ENCODE measurements around the gene DYNC2H1.

The DYNC2H1 gene

DNA sequence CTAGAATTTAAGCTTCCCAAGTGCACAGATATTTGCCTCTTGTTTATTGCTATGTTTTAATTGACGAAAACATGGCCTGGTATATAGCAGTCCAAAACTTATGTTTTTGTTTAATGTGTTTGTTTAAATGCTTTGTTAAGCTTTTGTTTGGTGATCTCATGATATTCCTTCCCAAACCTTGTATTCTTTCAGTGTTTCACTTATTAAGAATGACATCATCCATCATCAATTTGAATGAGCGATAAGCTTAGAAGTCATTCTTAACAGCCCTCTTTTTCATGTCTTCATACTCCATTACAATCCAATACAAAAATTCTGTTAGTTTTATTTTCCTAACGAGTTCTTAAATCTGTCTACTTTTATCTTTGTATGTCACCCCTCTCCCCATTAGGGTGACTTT, 206.0 kb downstream of the DYNC2H1 start:
- TF ChIP-seq CREB1 (IDR thresholded peaks at IDR 0.05; ENCODE audit: low read depth): no peak
- no peak for TF ChIP-seq TEAD4 (IDR thresholded peaks at IDR 0.05)
- no peak for TF ChIP-seq YY1 (IDR thresholded peaks at IDR 0.05; ENCODE audit: low read depth)
- TF ChIP-seq NFIC (IDR thresholded peaks at IDR 0.05): no peak
- no peak for TF ChIP-seq TCF12 (IDR thresholded peaks at IDR 0.05; ENCODE audit: low read depth)
- TF ChIP-seq, protein P1, sequence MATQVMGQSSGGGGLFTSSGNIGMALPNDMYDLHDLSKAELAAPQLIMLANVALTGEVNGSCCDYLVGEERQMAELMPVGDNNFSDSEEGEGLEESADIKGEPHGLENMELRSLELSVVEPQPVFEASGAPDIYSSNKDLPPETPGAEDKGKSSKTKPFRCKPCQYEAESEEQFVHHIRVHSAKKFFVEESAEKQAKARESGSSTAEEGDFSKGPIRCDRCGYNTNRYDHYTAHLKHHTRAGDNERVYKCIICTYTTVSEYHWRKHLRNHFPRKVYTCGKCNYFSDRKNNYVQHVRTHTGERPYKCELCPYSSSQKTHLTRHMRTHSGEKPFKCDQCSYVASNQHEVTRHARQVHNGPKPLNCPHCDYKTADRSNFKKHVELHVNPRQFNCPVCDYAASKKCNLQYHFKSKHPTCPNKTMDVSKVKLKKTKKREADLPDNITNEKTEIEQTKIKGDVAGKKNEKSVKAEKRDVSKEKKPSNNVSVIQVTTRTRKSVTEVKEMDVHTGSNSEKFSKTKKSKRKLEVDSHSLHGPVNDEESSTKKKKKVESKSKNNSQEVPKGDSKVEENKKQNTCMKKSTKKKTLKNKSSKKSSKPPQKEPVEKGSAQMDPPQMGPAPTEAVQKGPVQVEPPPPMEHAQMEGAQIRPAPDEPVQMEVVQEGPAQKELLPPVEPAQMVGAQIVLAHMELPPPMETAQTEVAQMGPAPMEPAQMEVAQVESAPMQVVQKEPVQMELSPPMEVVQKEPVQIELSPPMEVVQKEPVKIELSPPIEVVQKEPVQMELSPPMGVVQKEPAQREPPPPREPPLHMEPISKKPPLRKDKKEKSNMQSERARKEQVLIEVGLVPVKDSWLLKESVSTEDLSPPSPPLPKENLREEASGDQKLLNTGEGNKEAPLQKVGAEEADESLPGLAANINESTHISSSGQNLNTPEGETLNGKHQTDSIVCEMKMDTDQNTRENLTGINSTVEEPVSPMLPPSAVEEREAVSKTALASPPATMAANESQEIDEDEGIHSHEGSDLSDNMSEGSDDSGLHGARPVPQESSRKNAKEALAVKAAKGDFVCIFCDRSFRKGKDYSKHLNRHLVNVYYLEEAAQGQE (IDR thresholded peaks at IDR 0.05; ENCODE audit: low read depth): no peak
- no peak for TF ChIP-seq EGR1 (IDR thresholded peaks at IDR 0.05)

- TF ChIP-seq RAD21 (IDR thresholded peaks at IDR 0.05; ENCODE audit: low read depth) (no peak), CEBPB (IDR thresholded peaks at IDR 0.05) (no peak), TEAD4 (IDR thresholded peaks at IDR 0.05) (no peak)
Measured at GRCh38 chr11:103317118-103317517, 207.9 kb downstream of the DYNC2H1 start.

DNA sequence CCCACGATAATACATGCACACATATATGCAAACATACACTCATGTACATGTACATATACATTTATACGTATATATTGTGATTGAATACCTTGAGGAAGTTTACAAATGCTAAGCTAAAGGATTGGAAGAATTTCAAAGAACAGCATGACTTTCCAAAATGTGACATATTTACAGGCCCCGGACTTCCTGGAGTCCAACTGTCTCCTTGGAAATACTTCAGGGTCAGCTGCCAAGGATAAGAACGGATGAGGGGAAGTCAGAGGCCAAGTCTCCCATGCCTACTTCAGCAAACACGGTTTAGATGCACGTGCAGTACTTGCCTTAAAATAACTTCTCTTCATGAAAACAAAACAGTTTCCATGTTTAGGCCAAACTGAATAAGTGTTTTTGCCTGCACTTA, 213.6 kb downstream of the DYNC2H1 start:
- TF ChIP-seq NFIC (IDR thresholded peaks at IDR 0.05) (no peak), TCF12 (IDR thresholded peaks at IDR 0.05; ENCODE audit: low read depth) (no peak), TEAD4 (IDR thresholded peaks at IDR 0.05) (no peak), EGR1 (IDR thresholded peaks at IDR 0.05) (no peak), RAD21 (IDR thresholded peaks at IDR 0.05; ENCODE audit: low read depth) (no peak), EP300 (IDR thresholded peaks at IDR 0.05; ENCODE audit: borderline replicate concordance) (no peak), ZBTB7A (IDR thresholded peaks at IDR 0.05; ENCODE audit: low read depth) (no peak), TAF1 (IDR thresholded peaks at IDR 0.05; ENCODE audit: low read depth) (no peak), CREB1 (IDR thresholded peaks at IDR 0.05; ENCODE audit: low read depth) (no peak), CEBPB (IDR thresholded peaks at IDR 0.05) (no peak)
- TF ChIP-seq, protein P1 (IDR thresholded peaks at IDR 0.05; ENCODE audit: low read depth): no peak
- TF ChIP-seq, protein P2, sequence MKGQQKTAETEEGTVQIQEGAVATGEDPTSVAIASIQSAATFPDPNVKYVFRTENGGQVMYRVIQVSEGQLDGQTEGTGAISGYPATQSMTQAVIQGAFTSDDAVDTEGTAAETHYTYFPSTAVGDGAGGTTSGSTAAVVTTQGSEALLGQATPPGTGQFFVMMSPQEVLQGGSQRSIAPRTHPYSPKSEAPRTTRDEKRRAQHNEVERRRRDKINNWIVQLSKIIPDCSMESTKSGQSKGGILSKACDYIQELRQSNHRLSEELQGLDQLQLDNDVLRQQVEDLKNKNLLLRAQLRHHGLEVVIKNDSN (IDR thresholded peaks at IDR 0.05): no peak

DNA sequence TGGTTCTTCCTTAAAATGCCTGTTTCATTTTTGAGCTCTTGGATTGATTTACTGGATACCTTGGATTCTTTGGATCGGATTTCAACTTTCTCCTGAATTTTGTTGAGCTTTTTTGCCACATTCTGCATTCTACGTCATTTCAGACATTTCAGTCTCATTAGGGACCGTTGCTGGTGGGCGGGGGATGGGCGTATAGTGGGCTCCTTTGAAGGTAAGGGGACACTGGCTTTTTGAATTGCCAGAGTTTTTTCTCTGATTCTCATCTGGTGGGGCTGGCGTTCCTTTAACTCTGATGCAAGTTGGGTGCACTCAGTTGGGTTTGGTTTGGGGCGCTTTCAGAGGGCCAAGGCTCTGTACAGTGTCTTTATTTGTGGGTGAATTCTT, 216.5 kb downstream of the DYNC2H1 start:
- TF ChIP-seq EGR1 (IDR thresholded peaks at IDR 0.05) (no peak), TAF1 (IDR thresholded peaks at IDR 0.05; ENCODE audit: low read depth) (no peak), NFIC (IDR thresholded peaks at IDR 0.05) (no peak), CREB1 (IDR thresholded peaks at IDR 0.05; ENCODE audit: low read depth) (no peak), EP300 (IDR thresholded peaks at IDR 0.05; ENCODE audit: borderline replicate concordance) (no peak), FOXM1 (IDR thresholded peaks at IDR 0.05; ENCODE audit: borderline replicate concordance, low read depth) (no peak)
- TF ChIP-seq, protein P1 (IDR thresholded peaks at IDR 0.05; ENCODE audit: low read depth): no peak

DNA sequence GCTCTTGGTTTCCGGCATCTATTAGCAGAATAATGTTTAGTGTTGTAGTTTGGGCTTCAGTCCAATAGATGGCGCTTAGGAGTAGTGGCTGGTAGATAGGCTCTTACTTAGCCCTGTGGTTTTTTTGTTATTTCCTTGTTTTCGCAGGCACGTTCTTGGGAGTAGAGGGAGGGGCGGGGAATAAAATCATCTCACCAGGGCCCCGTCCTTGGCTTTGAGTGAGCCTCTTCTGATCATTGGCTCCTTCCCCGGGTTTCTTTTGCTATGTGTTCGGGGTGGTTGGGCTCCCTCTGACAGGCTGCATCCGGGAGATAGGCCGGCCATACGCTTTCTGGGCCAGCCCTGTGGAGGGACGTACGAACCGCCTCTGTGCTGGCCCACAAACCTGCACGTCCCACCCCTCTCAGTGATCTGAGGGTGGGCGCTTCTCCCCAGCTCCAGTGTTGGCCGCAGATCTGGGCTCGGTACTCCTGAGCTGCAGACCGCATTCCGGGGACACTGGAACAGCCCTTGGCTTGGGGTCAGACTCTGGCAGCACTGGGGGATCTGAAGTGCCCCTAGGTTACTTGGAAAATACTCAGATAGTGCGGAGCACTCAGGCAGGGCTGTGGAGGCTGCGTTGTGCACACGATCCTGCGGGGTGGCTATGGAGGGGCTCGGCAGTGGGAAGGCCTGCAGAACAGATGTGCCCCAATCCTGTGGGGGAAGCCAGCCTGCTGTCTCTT, 217.0 kb downstream of the DYNC2H1 start:
- TF ChIP-seq TAF1 (IDR thresholded peaks at IDR 0.05; ENCODE audit: low read depth) (no peak), RAD21 (IDR thresholded peaks at IDR 0.05; ENCODE audit: low read depth) (peak; percentile 73)

DNA sequence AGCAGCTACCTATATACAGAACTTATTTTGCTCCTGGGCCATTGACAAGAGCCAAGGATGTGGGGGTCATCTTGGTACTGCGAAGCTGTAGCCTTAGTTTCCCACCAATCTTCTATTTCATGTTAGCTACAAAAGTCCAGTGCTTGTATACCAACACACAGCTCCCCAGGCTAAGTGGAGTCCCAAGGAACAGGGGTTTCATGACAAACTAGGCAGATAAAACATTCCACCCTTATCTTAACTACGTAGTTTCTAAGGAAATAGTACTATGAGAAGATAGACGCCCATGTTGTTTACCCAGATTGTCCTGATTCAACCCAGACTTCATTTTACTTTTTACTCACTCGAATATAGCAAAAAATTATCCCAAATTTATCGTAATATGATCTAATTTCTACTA, 218.5 kb downstream of the DYNC2H1 start:
- TF ChIP-seq FOXM1 (IDR thresholded peaks at IDR 0.05; ENCODE audit: borderline replicate concordance, low read depth) (no peak), CREB1 (IDR thresholded peaks at IDR 0.05; ENCODE audit: low read depth) (no peak)

Measured in Ishikawa (cell line).